RWPE1 (cell line): ENCODE results near the gene BRME1.

Experiments
- CTCF ChIA-PET: fragments of 350-600 bp; sonication (Branson Sonifier 250); formaldehyde crosslinking; extraction: SDS; loops from one replicate; lab custom pipeline; 2021; lab: Yijun Ruan, JAX
- POLR2A ChIA-PET: fragments of 400-600 bp; formaldehyde crosslinking; extraction: SDS; loops from one replicate; lab custom pipeline; 2020; ENCODE audit warnings: antibody characterized with exemption; ENCODE audit not compliant: low non-redundant PET; lab: Yijun Ruan, JAX
- DNase-seq: peaks from one replicate; pipeline ENCODE4 v3.0.0; 2012; ENCODE audit warnings: low spot score
- H3K27ac ChIP-seq: fragments of 450-650 bp; 2 replicates; pipeline ENCODE4 v1.5.1; 2017
- CTCF ChIP-seq: fragments of 450-650 bp; conservative IDR thresholded peaks from 2 replicates; pipeline ENCODE4 v1.5.1; 2017; ENCODE audit warnings: low read depth, mild to moderate bottlenecking

Gene BRME1

GRCh38 chr19:13882419-13882795 lies 23.5 kb downstream of the BRME1 start:
- ChIA-PET CTCF (no interaction called here), POLR2A (interaction anchor here (0.6 kb wide), 1 partner anchor 126 kb away, joined by 3 read pairs; no protein-coding TSS in a partner anchor)
- peak overlapping the region; percentile 83 for H3K27ac ChIP-seq
- TF ChIP-seq CTCF = no peak
- DNase-seq = no peak

DNA sequence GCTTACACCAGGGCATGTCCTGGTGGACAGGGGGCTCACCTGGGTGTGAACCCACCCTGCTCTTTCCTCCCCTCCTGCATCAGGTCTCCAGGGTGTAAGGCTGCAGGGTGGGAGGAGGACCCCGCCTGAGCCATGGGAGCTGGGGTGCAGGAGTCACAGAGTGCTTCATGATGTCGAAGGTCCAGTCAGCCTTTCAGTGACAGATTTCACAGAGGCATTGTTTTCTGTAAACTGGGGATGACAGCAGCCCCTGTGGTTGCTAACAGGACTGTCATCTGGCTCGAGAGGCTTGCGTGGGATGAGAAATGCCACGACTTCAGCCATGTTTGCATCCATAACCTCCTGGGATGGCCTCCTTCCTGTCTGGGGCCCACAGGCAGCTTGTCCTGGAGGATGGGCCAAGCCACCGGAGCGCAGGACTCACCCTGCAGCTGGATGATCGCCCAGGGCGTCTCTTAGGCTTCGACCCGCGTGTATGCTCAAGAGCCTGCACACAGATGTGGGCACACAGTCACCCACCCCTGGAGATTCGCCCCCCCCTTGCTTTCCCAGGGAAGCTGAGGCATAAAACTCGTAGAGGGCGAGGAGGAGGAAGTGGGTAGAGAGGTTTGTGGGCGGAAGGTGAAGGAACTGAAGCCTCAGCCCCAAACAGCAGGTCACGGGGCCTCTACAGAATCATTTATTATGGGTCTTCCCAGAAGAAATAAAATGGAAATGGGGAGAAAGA lies 24.1 kb downstream of the BRME1 start:
- H3K27ac ChIP-seq = peak overlapping the region; percentile 83
- POLR2A ChIA-PET = interaction anchor here (0.6 kb wide), 1 partner anchor 126 kb away, joined by 3 read pairs; no protein-coding TSS in a partner anchor
- TF ChIP-seq CTCF = no peak
- CTCF ChIA-PET = interaction anchor here (0.5 to 1.4 kb wide), 3 partner anchors 18 to 140 kb away, joined by 3 to 5 read pairs (median 5); no protein-coding TSS in a partner anchor
- no peak for DNase-seq

GRCh38 chr19:13881251-13881691 lies 24.6 kb downstream of the BRME1 start:
- no peak for TF ChIP-seq CTCF
- DNase-seq = no peak
- peak overlapping the region; percentile 83 for H3K27ac ChIP-seq
- ChIA-PET POLR2A (no interaction called here), CTCF (interaction anchor here (0.5 to 1.4 kb wide), 4 partner anchors 18 to 139 kb away, joined by 3 to 5 read pairs (median 4); no protein-coding TSS in a partner anchor)

- peak; percentile 100 for TF ChIP-seq CTCF
- CTCF ChIA-PET = interaction anchor here (0.5 to 1.4 kb wide), 19 partner anchors 8 to 597 kb away, joined by 3 to 7 read pairs (median 3); partner anchors contain the start of gene MISP3
- peak overlapping the region; percentile 83 for H3K27ac ChIP-seq
- DNase-seq = peak; percentile 96
- POLR2A ChIA-PET = no interaction called here
Observed at GRCh38 chr19:13880059-13881043, 25.6 kb downstream of the BRME1 start.

GRCh38 chr19:13877303-13877702 lies 28.6 kb downstream of the BRME1 start:
- POLR2A ChIA-PET = no interaction called here
- no peak for TF ChIP-seq CTCF
- H3K27ac ChIP-seq = no peak overlapping the region
- CTCF ChIA-PET = interaction anchor here (0.6 kb wide), 2 partner anchors 8 to 164 kb away, joined by 4 to 5 read pairs; no protein-coding TSS in a partner anchor
- no peak for DNase-seq

DNA sequence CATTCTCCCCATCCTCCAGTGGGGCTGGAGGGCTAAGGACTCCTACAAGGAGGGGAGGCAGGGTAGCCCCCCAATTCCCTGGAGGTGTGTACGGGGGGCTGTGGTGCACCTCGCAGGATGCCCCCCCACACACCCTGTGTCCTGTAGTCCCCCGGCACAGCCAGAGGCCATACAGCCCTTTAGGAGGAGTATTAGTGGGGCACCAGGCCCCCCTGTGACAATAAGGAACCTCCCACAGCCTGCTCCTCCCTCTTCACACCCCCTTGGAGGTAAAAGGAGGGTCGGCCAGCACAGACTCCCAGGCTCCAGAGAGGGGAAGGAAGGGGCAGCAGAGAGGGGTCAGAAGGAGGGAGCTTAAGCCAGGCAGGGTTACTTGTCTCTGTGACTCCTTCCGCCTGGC lies 29.1 kb downstream of the BRME1 start, which contains the start of gene NANOS3:
Gene NANOS3 (plus strand): TSS at position 301 of the 400 bp plus-strand sequence. CDS start 115 bp downstream, outside the sequence.
- peak within 1 kb of the TSS; percentile 2; the same call in 1 of the 2 replicates for H3K27ac ChIP-seq
- CTCF ChIA-PET = interaction anchor here (0.6 kb wide), 2 partner anchors 9 to 163 kb away, joined by 4 to 5 read pairs; no protein-coding TSS in a partner anchor
- TF ChIP-seq CTCF = no peak
- no peak for DNase-seq
- POLR2A ChIA-PET = no interaction called here
